Osteoblast (primary cell): ENCODE data around the gene TPRG1. TPM values are rescaled to one million over a fixed set of nuclear protein-coding genes. Genes with fewer than 3 reads are reported as not detected.

Source experiments
- DNase-seq: peaks from one replicate; pipeline ENCODE4 v3.0.0; 2011; ENCODE audit warnings: low spot score, mixed read lengths; ENCODE audit not compliant: insufficient read length; ENCODE audit errors: missing footprints
- H2AFZ ChIP-seq: 2 replicates; pipeline ENCODE4 v1.6.0; 2011; ENCODE audit warnings: mild to moderate bottlenecking, low read length
- H3K27ac ChIP-seq: 2 replicates; pipeline ENCODE4 v1.5.1; 2011; ENCODE audit warnings: mild to moderate bottlenecking, low read depth, low read length, moderate library complexity
- H3K27me3 ChIP-seq: 2 replicates; pipeline ENCODE4 v1.6.0; 2012; ENCODE audit warnings: mild to moderate bottlenecking, control low read depth, inconsistent platforms, low read length, moderate library complexity; ENCODE audit not compliant: insufficient read depth
- H3K36me3 ChIP-seq: 2 replicates; pipeline ENCODE4 v1.5.1; 2011; ENCODE audit warnings: mild to moderate bottlenecking, low read length, control low read depth, moderate library complexity; ENCODE audit not compliant: insufficient read depth
- H3K4me1 ChIP-seq: 2 replicates; pipeline ENCODE4 v1.5.1; 2011; ENCODE audit warnings: mild to moderate bottlenecking, low read length, control low read depth, moderate library complexity; ENCODE audit not compliant: insufficient read depth
- H3K4me2 ChIP-seq: 2 replicates; pipeline ENCODE4 v1.6.0; 2011; ENCODE audit warnings: mild to moderate bottlenecking, low read length; ENCODE audit not compliant: insufficient read depth
- H3K4me3 ChIP-seq: fragments of 200-600 bp; sonication (generic); 3 replicates; pipeline ENCODE4 v1.5.1; 2012; ENCODE audit warnings: mild to moderate bottlenecking, low read length, inconsistent platforms; ENCODE audit not compliant: insufficient read depth
- H3K79me2 ChIP-seq: 2 replicates; pipeline ENCODE4 v1.6.0; 2012; ENCODE audit warnings: mild to moderate bottlenecking, low read length, control low read depth, inconsistent platforms; ENCODE audit not compliant: insufficient read depth
- H3K9me3 ChIP-seq: 2 replicates; pipeline ENCODE4 v1.5.1; 2011; ENCODE audit warnings: low read depth, low read length, control low read depth
- H4K20me1 ChIP-seq: 2 replicates; pipeline ENCODE4 v1.6.0; 2012; ENCODE audit warnings: mild to moderate bottlenecking, low read length, control low read depth; ENCODE audit not compliant: insufficient read depth
- CTCF ChIP-seq: IDR thresholded peaks from 2 replicates; pipeline ENCODE4 v1.5.1; 2011; ENCODE audit warnings: mild to moderate bottlenecking, low read depth, low read length, moderate library complexity; ENCODE audit errors: extremely low read depth
- total RNA-seq: library from RNA; depleted of rRNA; stranded (reverse); fragments of >200 nt; gene quantifications from 2 replicates; pipeline ENCODE4 v1.2.3, GENCODE V29; 2012

The TPRG1 gene
- total RNA-seq, 1 donor = 6.5 TPM

GRCh38 chr3:189138901-189139610, 32.7 kb upstream of the TPRG1 start:
- Histone ChIP-seq H3K4me3 (no peak overlapping the region), H3K4me2 (no peak overlapping the region), H3K36me3 (no peaks in the 10 kb centered on the region), H3K79me2 (no peaks in the 10 kb centered on the region), H4K20me1 (no peaks in the 10 kb centered on the region), H3K27me3 (peaks cover 15% of the 10 kb centered on the region), H3K4me1 (no peaks in the 10 kb centered on the region), H3K9me3 (no peaks in the 10 kb centered on the region), H2AFZ (no peak overlapping the region), H3K27ac (no peak overlapping the region)
- TF ChIP-seq CTCF = no peak
- DNase-seq = no peak

- Histone ChIP-seq H2AFZ (no peak overlapping the region), H3K79me2 (no peaks in the 10 kb centered on the region), H3K4me3 (no peak overlapping the region), H4K20me1 (no peaks in the 10 kb centered on the region), H3K4me1 (no peaks in the 10 kb centered on the region), H3K4me2 (no peak overlapping the region), H3K36me3 (no peaks in the 10 kb centered on the region), H3K27me3 (peaks cover 15% of the 10 kb centered on the region), H3K27ac (no peak overlapping the region), H3K9me3 (no peaks in the 10 kb centered on the region)
- no peak for TF ChIP-seq CTCF
- DNase-seq = no peak
Observed at GRCh38 chr3:189139611-189139940, 32.2 kb upstream of the TPRG1 start.

GRCh38 chr3:189142527-189142926, 29.2 kb upstream of the TPRG1 start:
- H3K9me3 ChIP-seq = no peaks in the 10 kb centered on the region
- no peak for TF ChIP-seq CTCF
- no peaks in the 10 kb centered on the region for H3K36me3 ChIP-seq
- peaks cover under 1% of the 10 kb centered on the region for H3K4me1 ChIP-seq
- no peak for DNase-seq
- H4K20me1 ChIP-seq = no peaks in the 10 kb centered on the region
- H2AFZ ChIP-seq = no peak overlapping the region
- no peaks in the 10 kb centered on the region for H3K79me2 ChIP-seq
- H3K4me3 ChIP-seq = no peak overlapping the region
- H3K4me2 ChIP-seq = no peak overlapping the region
- H3K27ac ChIP-seq = no peak overlapping the region
- H3K27me3 ChIP-seq = peaks cover 17% of the 10 kb centered on the region

- no peak overlapping the region for H2AFZ ChIP-seq
- no peak for DNase-seq
- no peaks in the 10 kb centered on the region for H3K9me3 ChIP-seq
- no peak overlapping the region for H3K4me3 ChIP-seq
- H3K4me2 ChIP-seq = no peak overlapping the region
- H3K36me3 ChIP-seq = no peaks in the 10 kb centered on the region
- TF ChIP-seq CTCF = no peak
- H3K79me2 ChIP-seq = no peaks in the 10 kb centered on the region
- H3K4me1 ChIP-seq = peaks cover 3% of the 10 kb centered on the region
- no peak overlapping the region for H3K27ac ChIP-seq
- H3K27me3 ChIP-seq = peaks cover 16% of the 10 kb centered on the region
- no peaks in the 10 kb centered on the region for H4K20me1 ChIP-seq
Observed at GRCh38 chr3:189143321-189143720, 28.4 kb upstream of the TPRG1 start.
